Measurements from ENCODE around the gene RAD23A. TPM values are rescaled to one million over a fixed set of nuclear protein-coding genes. Genes with fewer than 3 reads are reported as not detected.

Gene RAD23A
- total and polyA plus RNA-seq, 10 of the 15 experiments (the other 5 are each of a cell fraction or from before 2014, with no cell fraction given): 8.8 to 198 (median 119) TPM

GRCh38 chr19:12985049-12985776 is 39.6 kb downstream of the RAD23A start (continued):
- no peak for TF ChIP-seq ZBTB11 (CRISPR knock-in tag; IDR thresholded peaks at IDR 0.05)
- peak; percentile 51 for TF ChIP-seq SKIL (IDR thresholded peaks at IDR 0.05; ENCODE audit: low read depth, poor library complexity, severe bottlenecking)
- no peak for TF ChIP-seq CBX5 (IDR thresholded peaks at IDR 0.05; ENCODE audit: low read depth)
- TF ChIP-seq MEF2A (IDR thresholded peaks at IDR 0.05; ENCODE audit: insufficient read depth, low read depth, low read length): no peak
- TF ChIP-seq FOXM1 (IDR thresholded peaks at IDR 0.05; ENCODE audit: low read depth, low read length): no peak
- no peak for TF ChIP-seq MYB (IDR thresholded peaks at IDR 0.05; ENCODE audit: borderline replicate concordance, low read depth, low read length)
- TF ChIP-seq NFYA (IDR thresholded peaks at IDR 0.05; ENCODE audit: borderline replicate concordance, low read depth, low read length): no peak
- no peak for TF ChIP-seq KDM1A (IDR thresholded peaks at IDR 0.05; ENCODE audit: borderline replicate concordance)
- no peak for TF ChIP-seq ZBED1 (IDR thresholded peaks at IDR 0.05; ENCODE audit: borderline replicate concordance)
- no peak for TF ChIP-seq MTA3 (IDR thresholded peaks at IDR 0.05; ENCODE audit: borderline replicate concordance, low read length)
- TF ChIP-seq SMC3 (IDR thresholded peaks at IDR 0.05; ENCODE audit: borderline replicate concordance, low read length): no peak
- no peak for TF ChIP-seq POLR2AphosphoS5 (IDR thresholded peaks at IDR 0.05; ENCODE audit: low read length)
- no peak for TF ChIP-seq E4F1 (IDR thresholded peaks at IDR 0.05; ENCODE audit: borderline replicate concordance, partially characterized antibody)
- TF ChIP-seq, protein P1, sequence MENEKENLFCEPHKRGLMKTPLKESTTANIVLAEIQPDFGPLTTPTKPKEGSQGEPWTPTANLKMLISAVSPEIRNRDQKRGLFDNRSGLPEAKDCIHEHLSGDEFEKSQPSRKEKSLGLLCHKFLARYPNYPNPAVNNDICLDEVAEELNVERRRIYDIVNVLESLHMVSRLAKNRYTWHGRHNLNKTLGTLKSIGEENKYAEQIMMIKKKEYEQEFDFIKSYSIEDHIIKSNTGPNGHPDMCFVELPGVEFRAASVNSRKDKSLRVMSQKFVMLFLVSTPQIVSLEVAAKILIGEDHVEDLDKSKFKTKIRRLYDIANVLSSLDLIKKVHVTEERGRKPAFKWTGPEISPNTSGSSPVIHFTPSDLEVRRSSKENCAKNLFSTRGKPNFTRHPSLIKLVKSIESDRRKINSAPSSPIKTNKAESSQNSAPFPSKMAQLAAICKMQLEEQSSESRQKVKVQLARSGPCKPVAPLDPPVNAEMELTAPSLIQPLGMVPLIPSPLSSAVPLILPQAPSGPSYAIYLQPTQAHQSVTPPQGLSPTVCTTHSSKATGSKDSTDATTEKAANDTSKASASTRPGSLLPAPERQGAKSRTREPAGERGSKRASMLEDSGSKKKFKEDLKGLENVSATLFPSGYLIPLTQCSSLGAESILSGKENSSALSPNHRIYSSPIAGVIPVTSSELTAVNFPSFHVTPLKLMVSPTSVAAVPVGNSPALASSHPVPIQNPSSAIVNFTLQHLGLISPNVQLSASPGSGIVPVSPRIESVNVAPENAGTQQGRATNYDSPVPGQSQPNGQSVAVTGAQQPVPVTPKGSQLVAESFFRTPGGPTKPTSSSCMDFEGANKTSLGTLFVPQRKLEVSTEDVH (IDR thresholded peaks at IDR 0.05; ENCODE audit: low read depth, partially characterized antibody): no peak
- TF ChIP-seq BHLHE40 (IDR thresholded peaks at IDR 0.05; ENCODE audit: borderline replicate concordance in 1 of 2, low read depth in 2 of 2, low read length in 1 of 2): peak; percentile 90 to 96; a peak in 3 of 4 replicates
- no peak for TF ChIP-seq ZZZ3 (IDR thresholded peaks at IDR 0.05; ENCODE audit: control insufficient read depth, insufficient read length, low read depth)
- TF ChIP-seq MEF2B (IDR thresholded peaks at IDR 0.05; ENCODE audit: partially characterized antibody, poor library complexity, severe bottlenecking): peak; percentile 77

Measured in GM12878 (cell line).